IMR-90 (cell line): ENCODE measurements around the gene PSD2. TPM values are rescaled to one million over a fixed set of nuclear protein-coding genes. Genes with fewer than 3 reads are reported as not detected.

Experiments
- ATAC-seq: fragments of 200-7000 bp; cut with Tn5 transposase; 2 replicates; pipeline ENCODE4 v1.9.1; 2020; ENCODE audit warnings: low read depth, mild to moderate bottlenecking, moderate library complexity
- BruUV-seq: library from RNA; stranded (reverse); fragments of 400-500 nt; replicated peaks from 2 replicates; lab custom pipeline; 2021; lab: Mats Ljungman, UMichigan
- CTCF ChIA-PET: fragments of 300-600 bp; formaldehyde crosslinking; extraction: SDS; loops from one replicate; lab custom pipeline; 2021; ENCODE audit warnings: antibody characterized with exemption; lab: Yijun Ruan, JAX
- POLR2A ChIA-PET: fragments of 300-600 bp; sonication (Branson Sonifier 250); formaldehyde crosslinking; loops from one replicate; lab custom pipeline; 2022; ENCODE audit warnings: antibody characterized with exemption; ENCODE audit not compliant: unreplicated experiment; lab: Charles Lee
- DNase-seq: peaks from one replicate; pipeline ENCODE4 v3.0.0; 2013
- H2AFZ ChIP-seq: replicated peaks from 2 replicates; pipeline ENCODE3; 2013; ENCODE audit warnings: low read length, mild to moderate bottlenecking; ENCODE audit not compliant: poor library complexity
- H2AK5ac ChIP-seq: 2 replicates; pipeline ENCODE4 v1.6.1; 2013; ENCODE audit warnings: low read depth, low read length, inconsistent platforms
- H2AK9ac ChIP-seq: replicated peaks from 2 replicates; pipeline ENCODE3; 2013; ENCODE audit warnings: mild to moderate bottlenecking, low read depth, low read length, moderate library complexity; ENCODE audit not compliant: poor library complexity
- H2BK120ac ChIP-seq: 2 replicates; pipeline ENCODE4 v1.6.1; 2013; ENCODE audit warnings: low read depth, low read length, inconsistent platforms
- H2BK15ac ChIP-seq: 3 replicates; pipeline ENCODE4 v1.6.1; 2013; ENCODE audit warnings: low read depth, low read length, inconsistent platforms
- H2BK20ac ChIP-seq: 2 replicates; pipeline ENCODE4 v1.6.1; 2013; ENCODE audit warnings: low read depth, mild to moderate bottlenecking, inconsistent platforms, low read length, moderate library complexity
- H2BK5ac ChIP-seq: 2 replicates; pipeline ENCODE4 v1.6.1; 2013; ENCODE audit warnings: mild to moderate bottlenecking, low read depth, low read length, inconsistent platforms; ENCODE audit not compliant: poor library complexity, severe bottlenecking
- H3K14ac ChIP-seq: replicated peaks from 2 replicates; pipeline ENCODE4 v1.6.1; 2013; ENCODE audit warnings: low read depth, low read length, inconsistent platforms
- H3K18ac ChIP-seq: 2 replicates; pipeline ENCODE4 v1.6.1; 2013; ENCODE audit warnings: low read depth, low read length, control low read depth
- H3K23ac ChIP-seq: 2 replicates; pipeline ENCODE4 v1.6.1; 2013; ENCODE audit warnings: low read depth, low read length, inconsistent platforms
- H3K27ac ChIP-seq: 2 replicates; pipeline ENCODE4 v1.5.1; 2013; ENCODE audit warnings: mild to moderate bottlenecking, control low read depth, low read length; ENCODE audit not compliant: insufficient read depth
- H3K27me3 ChIP-seq: 2 replicates; pipeline ENCODE4 v1.6.1; 2013; ENCODE audit warnings: low read length; ENCODE audit not compliant: control insufficient read depth, insufficient read depth
- H3K36me3 ChIP-seq: 2 replicates; pipeline ENCODE4 v1.6.1; 2013; ENCODE audit warnings: low read length, mixed read lengths; ENCODE audit not compliant: control insufficient read depth, insufficient read depth
- H3K4ac ChIP-seq: 2 replicates; pipeline ENCODE4 v1.6.1; 2013; ENCODE audit warnings: low read depth, low read length, inconsistent platforms
- H3K4me1 ChIP-seq: 2 replicates; pipeline ENCODE4 v1.6.1; 2013; ENCODE audit warnings: low read length, mixed read lengths; ENCODE audit not compliant: control insufficient read depth, insufficient read depth
- H3K4me2 ChIP-seq: 2 replicates; pipeline ENCODE4 v1.6.1; 2013; ENCODE audit warnings: low read depth, mild to moderate bottlenecking, control low read depth, low read length, moderate library complexity
- H3K4me3 ChIP-seq: 2 replicates; pipeline ENCODE4 v1.5.1; 2013; ENCODE audit warnings: low read depth, mild to moderate bottlenecking, control low read depth, low read length, moderate library complexity; ENCODE audit not compliant: insufficient read depth
- H3K56ac ChIP-seq: 2 replicates; pipeline ENCODE4 v1.6.1; 2013; ENCODE audit warnings: low read length, inconsistent platforms; ENCODE audit not compliant: insufficient read depth; ENCODE audit errors: extremely low read depth
- H3K79me1 ChIP-seq, 2 experiments: 2 replicates each; pipeline ENCODE4 v1.6.1; 2013; ENCODE audit warnings: low read length in 2 of 2, inconsistent platforms in 1 of 2, low read depth in 1 of 2
- H3K9ac ChIP-seq: 2 replicates; pipeline ENCODE4 v1.6.1; 2013; ENCODE audit warnings: low read depth, low read length, control low read depth
- H3K9me1 ChIP-seq: 2 replicates; pipeline ENCODE4 v1.6.1; 2013; ENCODE audit warnings: low read length, inconsistent platforms; ENCODE audit not compliant: insufficient read depth
- H3K9me3 ChIP-seq: 2 replicates; pipeline ENCODE4 v1.6.1; 2013; ENCODE audit warnings: low read length; ENCODE audit not compliant: control insufficient read depth, insufficient read depth
- H4K20me1 ChIP-seq: 2 replicates; pipeline ENCODE4 v1.6.1; 2013; ENCODE audit warnings: low read length, inconsistent platforms; ENCODE audit not compliant: insufficient read depth
- H4K5ac ChIP-seq: 2 replicates; pipeline ENCODE4 v1.6.1; 2013; ENCODE audit warnings: mild to moderate bottlenecking, low read depth, low read length, control low read depth
- H4K8ac ChIP-seq, 2 experiments: 2 replicates each; pipeline ENCODE4 v1.6.1; 2013; ENCODE audit warnings: low read depth in 2 of 2, low read length in 2 of 2, control low read depth in 1 of 2, inconsistent platforms in 1 of 2
- H4K91ac ChIP-seq: 2 replicates; pipeline ENCODE4 v1.6.1; 2013; ENCODE audit warnings: low read depth, low read length, inconsistent platforms; ENCODE audit not compliant: insufficient read depth
- BHLHE40 ChIP-seq: fragments of 150-350 bp; IDR thresholded peaks from 2 replicates; pipeline ENCODE4 v1.6.1; 2016; ENCODE audit warnings: mild to moderate bottlenecking, low read depth, low read length
- CEBPB ChIP-seq: IDR thresholded peaks from 2 replicates; pipeline ENCODE4 v1.6.1; 2012; ENCODE audit warnings: low read depth, low read length, improper control_type of control experiment
- CTCF ChIP-seq: conservative IDR thresholded peaks from 2 replicates; pipeline ENCODE4 v1.5.1; 2012; ENCODE audit warnings: mild to moderate bottlenecking, low read depth, low read length, improper control_type of control experiment
- ELK1 ChIP-seq: fragments of 150-350 bp; IDR thresholded peaks from 2 replicates; pipeline ENCODE4 v1.6.1; 2016; ENCODE audit warnings: low read depth, mild to moderate bottlenecking, low read length, moderate library complexity, borderline replicate concordance
- FOS ChIP-seq: fragments of 150-350 bp; IDR thresholded peaks from 2 replicates; pipeline ENCODE4 v1.6.1; 2016; ENCODE audit warnings: low read depth, low read length
- MAFK ChIP-seq: IDR thresholded peaks from 2 replicates; pipeline ENCODE4 v1.6.1; 2012; ENCODE audit warnings: low read depth, low read length, improper control_type of control experiment
- MAZ ChIP-seq: IDR thresholded peaks from 2 replicates; pipeline ENCODE4 v1.6.1; 2012; ENCODE audit warnings: low read depth, mild to moderate bottlenecking, low read length, improper control_type of control experiment, moderate library complexity, borderline replicate concordance
- MXI1 ChIP-seq: IDR thresholded peaks from 2 replicates; pipeline ENCODE4 v1.6.1; 2012; ENCODE audit warnings: low read depth, mild to moderate bottlenecking, low read length, moderate library complexity, borderline replicate concordance
- NFE2L2 ChIP-seq: fragments of 150-350 bp; IDR thresholded peaks from 2 replicates; pipeline ENCODE4 v1.6.1; 2016; ENCODE audit warnings: low read depth, mild to moderate bottlenecking, low read length
- POLR2A ChIP-seq: IDR thresholded peaks from 2 replicates; pipeline ENCODE4 v1.6.1; 2012; ENCODE audit warnings: mild to moderate bottlenecking, low read depth, low read length
- RCOR1 ChIP-seq: IDR thresholded peaks from 2 replicates; pipeline ENCODE4 v1.6.1; 2012; ENCODE audit warnings: mild to moderate bottlenecking, low read length, improper control_type of control experiment; ENCODE audit not compliant: insufficient replicate concordance
- RFX5 ChIP-seq: IDR thresholded peaks from 2 replicates; pipeline ENCODE4 v1.8.0; 2012; ENCODE audit warnings: low read depth, mild to moderate bottlenecking, low read length, moderate library complexity
- WGBS, 2 experiments: methylation state at CpG; one replicate each; pipeline versions ENCODE4 v1.1.5 to v1.1.7; 2013; ENCODE audit warnings: missing lambda C conversion rate in 2 of 2; ENCODE audit not compliant: insufficient read length in 1 of 2; ENCODE audit errors: extremely low coverage in 2 of 2; 5-methylcytosine and 5-hydroxymethylcytosine counted together
- dilution Hi-C: fragments of 300-500 bp; cut with HindIII; formaldehyde crosslinking; loops from one replicate; pipeline ENCODE4 v1.14.3; 2018; ENCODE audit warnings: low sequenced_read_pairs; ENCODE audit not compliant: unreplicated experiment
- in situ Hi-C: fragments of 300-500 bp; cut with MboI; formaldehyde crosslinking; loops from 3 replicates; pipeline ENCODE4 v1.14.3; 2019; ENCODE audit warnings: low sequenced_read_pairs, inconsistent platforms, mixed read lengths
- intact Hi-C: fragments of 100-400 bp; cut with micrococcal nuclease; formaldehyde crosslinking; loops from 2 replicates; pipeline ENCODE4 v1.10.0; 2022
- polyA plus RNA-seq, 3 experiments: library from polyadenylated mRNA; depleted of rRNA; stranded (reverse); fragments of >200 nt; gene quantifications; 2 replicates each; pipeline ENCODE4 v1.2.3, GENCODE V29; 2012; ENCODE audit warnings: low replicate concordance in 1 of 3
- total RNA-seq: library from RNA; depleted of rRNA; stranded (reverse); fragments of >200 nt; gene quantifications from 2 replicates; pipeline ENCODE4 v1.2.3, GENCODE V29; 2012

Gene PSD2
- total and polyA plus RNA-seq, 2 of the 4 experiments (the other 2 are of a cell fraction): 0.05 TPM; not detected in 1

- TF ChIP-seq BHLHE40: no peak
These were observed 52.3 kb downstream of the PSD2 start (continued) for GRCh38 chr5:139847790-139848507.

GRCh38 chr5:139848508-139849100 lies 53.0 kb downstream of the PSD2 start:
- Histone ChIP-seq H2AK5ac (no peak overlapping the region), H2BK120ac (no peak overlapping the region), H3K4ac (no peak overlapping the region), H3K27ac (no peak overlapping the region), H3K14ac (no peak overlapping the region), H3K4me3 (no peak overlapping the region; the same call in 1 of the 2 replicates), H3K4me1 (no peaks in the 10 kb centered on the region), H4K91ac (no peak overlapping the region), H4K20me1 (no peaks in the 10 kb centered on the region; the same call in 1 of the 2 replicates), H3K79me1 (no peaks in the 10 kb centered on the region), H4K5ac (no peak overlapping the region), H3K23ac (no peak overlapping the region), H3K9ac (no peak overlapping the region), H2BK20ac (no peak overlapping the region), H4K8ac (no peak overlapping the region), H2BK15ac (no peak overlapping the region), H3K9me3 (no peaks in the 10 kb centered on the region), H2BK5ac (no peak overlapping the region), H3K56ac (no peak overlapping the region), H3K36me3 (no peaks in the 10 kb centered on the region), H3K18ac (no peak overlapping the region), H3K27me3 (peaks cover 54% of the 10 kb centered on the region), H3K4me2 (no peak overlapping the region), H2AK9ac (no peak overlapping the region), H3K9me1 (no peaks in the 10 kb centered on the region), H2AFZ (peak overlapping the region; percentile 32)
- WGBS, 2 experiments: 46% methylated on average over 7 of the region's 43 CpGs; no CpG with 5 or more reads in 1 of the 2 experiments
- dilution Hi-C loops: no loop called here
- CTCF ChIA-PET: no interaction called here
- DNase-seq: no peak
- no peak for ATAC-seq
- POLR2A ChIA-PET: no interaction called here
- intact Hi-C loops: loop anchor here (10.0 kb wide), 1 partner anchor 214 kb away; no protein-coding TSS in a partner anchor
- no TSS peak for BruUV-seq
- in situ Hi-C loops: no loop called here
- TF ChIP-seq RCOR1 (no peak), NFE2L2 (no peak), MAZ (no peak), MXI1 (no peak), CEBPB (no peak), FOS (no peak), CTCF (no peak), POLR2A (no peak), BHLHE40 (no peak), MAFK (no peak), ELK1 (no peak), RFX5 (no peak)
